ENCODE measurements around the gene CNTFR.

DNA sequence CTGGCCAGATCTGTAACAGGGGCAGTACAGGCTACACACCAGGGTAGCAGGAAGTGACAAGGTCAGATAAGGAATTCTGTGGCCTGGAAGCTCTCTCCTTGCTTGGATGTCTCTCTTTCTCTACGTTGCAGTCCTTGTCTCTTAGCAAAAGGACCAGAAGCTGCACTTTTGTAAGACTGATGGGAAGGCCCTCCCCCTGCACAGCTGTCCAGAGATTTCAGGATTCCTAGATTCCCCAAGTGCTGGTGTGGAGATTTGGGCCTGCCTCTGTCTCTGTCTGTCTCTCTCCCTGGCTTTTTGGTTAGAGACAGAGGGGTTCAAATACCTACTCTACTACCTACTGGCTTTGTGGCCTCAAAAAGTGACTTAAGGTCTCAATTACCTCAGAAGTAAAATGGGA is 10.0 kb upstream of the CNTFR start:
- TF ChIP-seq, protein P1, sequence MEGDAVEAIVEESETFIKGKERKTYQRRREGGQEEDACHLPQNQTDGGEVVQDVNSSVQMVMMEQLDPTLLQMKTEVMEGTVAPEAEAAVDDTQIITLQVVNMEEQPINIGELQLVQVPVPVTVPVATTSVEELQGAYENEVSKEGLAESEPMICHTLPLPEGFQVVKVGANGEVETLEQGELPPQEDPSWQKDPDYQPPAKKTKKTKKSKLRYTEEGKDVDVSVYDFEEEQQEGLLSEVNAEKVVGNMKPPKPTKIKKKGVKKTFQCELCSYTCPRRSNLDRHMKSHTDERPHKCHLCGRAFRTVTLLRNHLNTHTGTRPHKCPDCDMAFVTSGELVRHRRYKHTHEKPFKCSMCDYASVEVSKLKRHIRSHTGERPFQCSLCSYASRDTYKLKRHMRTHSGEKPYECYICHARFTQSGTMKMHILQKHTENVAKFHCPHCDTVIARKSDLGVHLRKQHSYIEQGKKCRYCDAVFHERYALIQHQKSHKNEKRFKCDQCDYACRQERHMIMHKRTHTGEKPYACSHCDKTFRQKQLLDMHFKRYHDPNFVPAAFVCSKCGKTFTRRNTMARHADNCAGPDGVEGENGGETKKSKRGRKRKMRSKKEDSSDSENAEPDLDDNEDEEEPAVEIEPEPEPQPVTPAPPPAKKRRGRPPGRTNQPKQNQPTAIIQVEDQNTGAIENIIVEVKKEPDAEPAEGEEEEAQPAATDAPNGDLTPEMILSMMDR (optimal IDR thresholded peaks at IDR 0.05 in 1 of 3, IDR thresholded peaks at IDR 0.05 in 1 of 3, conservative IDR thresholded peaks at IDR 0.05 in 1 of 3; ENCODE audit: extremely low read depth in 1 of 3, insufficient read depth in 2 of 3, low read length in 3 of 3) = no peak
- TF ChIP-seq EZH2 (IDR thresholded peaks at IDR 0.05; ENCODE audit: low read length) = no peak
